ENCODE results near the gene PDSS2.

PDSS2 gene

DNA sequence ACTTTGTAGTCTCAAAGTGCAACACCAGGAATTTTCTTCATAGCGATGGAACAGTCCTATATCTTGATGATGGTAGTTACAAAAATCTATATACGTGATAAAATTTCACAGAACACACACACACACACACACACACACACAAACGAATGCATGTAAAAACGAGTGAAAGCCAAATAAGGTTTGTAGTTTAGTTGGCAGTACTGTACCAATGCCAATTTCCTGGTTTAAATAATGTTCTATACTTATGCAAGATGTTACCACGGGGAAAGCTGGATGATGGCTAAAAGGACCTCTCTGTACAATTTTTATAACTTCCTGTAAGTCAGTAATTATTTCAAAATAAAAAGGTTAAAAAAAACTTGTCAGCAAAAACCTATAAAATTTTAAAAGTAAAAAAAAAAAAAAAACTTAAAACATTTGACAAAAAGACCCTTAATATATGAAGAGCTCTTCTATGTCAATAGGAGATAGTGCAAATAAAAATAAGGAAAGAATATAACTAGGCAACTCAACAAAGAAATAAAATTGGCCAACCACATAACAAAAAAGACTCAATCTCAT is 37.6 kb downstream of the PDSS2 start:
- H3K4me2 ChIP-seq (ENCODE audit: low read depth, low read length, poor library complexity, severe bottlenecking) = no peak overlapping the region
- peaks cover 8% of the 10 kb centered on the region; the same call in 1 of the 2 replicates for H3K9me3 ChIP-seq (ENCODE audit: insufficient read depth, low read length)
- no peaks in the 10 kb centered on the region for H3K9me2 ChIP-seq (replicated peaks; ENCODE audit: insufficient read depth, low read length)
- H2AFZ ChIP-seq (ENCODE audit: low read depth, low read length, severe bottlenecking) = no peak overlapping the region
- H4K20me1 ChIP-seq (ENCODE audit: low read depth, low read length) = no peaks in the 10 kb centered on the region
- H3K4me3 ChIP-seq (ENCODE audit: insufficient read depth, low read length, poor library complexity, severe bottlenecking) = no peak overlapping the region
- H3K27ac ChIP-seq (ENCODE audit: low read depth, low read length) = no peak overlapping the region
- no peaks in the 10 kb centered on the region; the same call in 1 of the 2 replicates for H3K36me3 ChIP-seq (ENCODE audit: low read length)
- H3F3A ChIP-seq (ENCODE audit: insufficient read depth) = 0 out of 2 replicates have a peak, but pooled peaks cover 4% of the 10 kb centered on the region
- no peaks in the 10 kb centered on the region for H3K27me3 ChIP-seq (ENCODE audit: low read length)
- no peak overlapping the region for H3K9ac ChIP-seq (ENCODE audit: low read length)
- no peaks in the 10 kb centered on the region; the same call in 1 of the 2 replicates for H3K79me2 ChIP-seq (ENCODE audit: insufficient read depth, low read length)
- TF ChIP-seq, protein P1, sequence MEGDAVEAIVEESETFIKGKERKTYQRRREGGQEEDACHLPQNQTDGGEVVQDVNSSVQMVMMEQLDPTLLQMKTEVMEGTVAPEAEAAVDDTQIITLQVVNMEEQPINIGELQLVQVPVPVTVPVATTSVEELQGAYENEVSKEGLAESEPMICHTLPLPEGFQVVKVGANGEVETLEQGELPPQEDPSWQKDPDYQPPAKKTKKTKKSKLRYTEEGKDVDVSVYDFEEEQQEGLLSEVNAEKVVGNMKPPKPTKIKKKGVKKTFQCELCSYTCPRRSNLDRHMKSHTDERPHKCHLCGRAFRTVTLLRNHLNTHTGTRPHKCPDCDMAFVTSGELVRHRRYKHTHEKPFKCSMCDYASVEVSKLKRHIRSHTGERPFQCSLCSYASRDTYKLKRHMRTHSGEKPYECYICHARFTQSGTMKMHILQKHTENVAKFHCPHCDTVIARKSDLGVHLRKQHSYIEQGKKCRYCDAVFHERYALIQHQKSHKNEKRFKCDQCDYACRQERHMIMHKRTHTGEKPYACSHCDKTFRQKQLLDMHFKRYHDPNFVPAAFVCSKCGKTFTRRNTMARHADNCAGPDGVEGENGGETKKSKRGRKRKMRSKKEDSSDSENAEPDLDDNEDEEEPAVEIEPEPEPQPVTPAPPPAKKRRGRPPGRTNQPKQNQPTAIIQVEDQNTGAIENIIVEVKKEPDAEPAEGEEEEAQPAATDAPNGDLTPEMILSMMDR (IDR thresholded peaks at IDR 0.05; ENCODE audit: insufficient read depth, low read length, poor library complexity, severe bottlenecking) = no peak
- TF ChIP-seq EZH2phosphoT487 (conservative IDR thresholded peaks at IDR 0.05; ENCODE audit: low read length) = no peak

DNA sequence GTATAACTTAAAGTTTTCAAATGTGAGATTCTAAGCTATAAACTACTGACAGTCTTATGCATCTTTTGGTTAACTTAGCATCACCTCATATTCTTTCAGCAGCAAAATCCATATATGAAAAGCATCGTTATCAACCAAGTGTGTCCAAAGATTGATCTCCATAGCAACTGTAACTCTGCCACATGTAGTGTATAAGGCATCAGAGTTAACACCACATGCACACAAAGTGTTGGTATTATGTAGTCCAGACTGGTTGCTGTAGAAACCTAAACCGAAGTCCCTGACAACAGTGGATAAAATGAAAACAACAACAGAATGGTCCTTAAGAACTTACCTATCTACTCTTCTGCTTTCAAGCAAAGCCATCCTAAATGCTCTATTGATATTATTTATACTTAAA is 39.6 kb downstream of the PDSS2 start:
- no peaks in the 10 kb centered on the region for H3K36me3 ChIP-seq (ENCODE audit: low read length)
- no peak overlapping the region for H3K9ac ChIP-seq (ENCODE audit: low read length)
- H3K9me3 ChIP-seq (ENCODE audit: insufficient read depth, low read length) = no peaks in the 10 kb centered on the region
- no peak overlapping the region for H3K4me3 ChIP-seq (ENCODE audit: insufficient read depth, low read length, poor library complexity, severe bottlenecking)
- no peaks in the 10 kb centered on the region for H3K27me3 ChIP-seq (ENCODE audit: low read length)
- H4K20me1 ChIP-seq (ENCODE audit: low read depth, low read length) = no peaks in the 10 kb centered on the region
- no peaks in the 10 kb centered on the region for H3K9me2 ChIP-seq (replicated peaks; ENCODE audit: insufficient read depth, low read length)
- no peak overlapping the region for H3K4me2 ChIP-seq (ENCODE audit: low read depth, low read length, poor library complexity, severe bottlenecking)
- no peak for TF ChIP-seq EZH2phosphoT487 (conservative IDR thresholded peaks at IDR 0.05; ENCODE audit: low read length)
- TF ChIP-seq, protein P1 (IDR thresholded peaks at IDR 0.05; ENCODE audit: insufficient read depth, low read length, poor library complexity, severe bottlenecking) = no peak
- H3F3A ChIP-seq (ENCODE audit: insufficient read depth) = 0 out of 2 replicates have a peak, but pooled peaks cover 4% of the 10 kb centered on the region
- H2AFZ ChIP-seq (ENCODE audit: low read depth, low read length, severe bottlenecking) = no peak overlapping the region
- H3K27ac ChIP-seq (ENCODE audit: low read depth, low read length) = no peak overlapping the region
- no peaks in the 10 kb centered on the region; the same call in 1 of the 2 replicates for H3K79me2 ChIP-seq (ENCODE audit: insufficient read depth, low read length)

DNA sequence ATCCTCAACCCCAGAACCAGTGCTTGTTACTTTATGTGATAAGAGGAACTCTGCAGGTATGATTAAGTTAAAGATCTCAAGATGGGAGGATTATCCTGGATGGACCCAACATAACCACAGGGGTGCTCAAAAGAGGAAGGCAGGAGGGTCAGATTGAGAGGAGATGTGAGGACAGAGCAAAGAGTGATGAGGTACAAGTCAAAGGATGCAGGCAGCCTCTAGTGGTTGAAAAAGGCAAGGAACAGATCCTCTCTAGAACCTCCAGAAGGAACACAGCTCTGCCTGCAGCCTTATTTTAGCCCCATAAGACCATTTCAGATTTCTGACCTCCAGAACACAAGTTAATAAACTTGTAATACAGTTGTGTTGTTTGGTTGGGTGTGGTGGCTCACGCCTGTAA is 41.2 kb downstream of the PDSS2 start:
- Histone ChIP-seq H3K27ac (ENCODE audit: low read depth, low read length) (no peak overlapping the region), H3K79me2 (ENCODE audit: insufficient read depth, low read length) (no peaks in the 10 kb centered on the region; the same call in 1 of the 2 replicates), H3K4me3 (ENCODE audit: insufficient read depth, low read length, poor library complexity, severe bottlenecking) (no peak overlapping the region), H2AFZ (ENCODE audit: low read depth, low read length, severe bottlenecking) (no peak overlapping the region), H3F3A (ENCODE audit: insufficient read depth) (no peaks in the 10 kb centered on the region), H3K9me2 (replicated peaks; ENCODE audit: insufficient read depth, low read length) (no peaks in the 10 kb centered on the region), H3K27me3 (ENCODE audit: low read length) (no peaks in the 10 kb centered on the region), H3K9ac (ENCODE audit: low read length) (no peak overlapping the region), H4K20me1 (ENCODE audit: low read depth, low read length) (no peaks in the 10 kb centered on the region), H3K4me2 (ENCODE audit: low read depth, low read length, poor library complexity, severe bottlenecking) (no peak overlapping the region), H3K9me3 (ENCODE audit: insufficient read depth, low read length) (no peaks in the 10 kb centered on the region), H3K36me3 (ENCODE audit: low read length) (no peaks in the 10 kb centered on the region)
- TF ChIP-seq, protein P1 (IDR thresholded peaks at IDR 0.05; ENCODE audit: insufficient read depth, low read length, poor library complexity, severe bottlenecking) = peak; percentile 29
- TF ChIP-seq EZH2phosphoT487 (conservative IDR thresholded peaks at IDR 0.05; ENCODE audit: low read length) = no peak

Measured in SU-DHL-6 (cell line).